Activated CD8-positive, alpha-beta memory T cell treated with anti-CD3 and anti-CD28 coated beads, Interleukin-2, amount 50 U/mL, for 24 hours (primary cell): ENCODE measurements around the gene RAPGEF1.
"Not testable (repeated sequence)": the region's sequence is repeated elsewhere in the genome, so short reads cannot be mapped to it uniquely, and the experiment has no call there.

Source experiments
- DNase-seq: peaks from one replicate; pipeline ENCODE4 v3.0.0-alpha.2; 2020; ENCODE audit errors: extremely low read depth

RAPGEF1 gene

GRCh38 chr9:131739959-131740648 lies at the start of gene RAPGEF1:
TSS of gene RAPGEF1 (minus strand) at chr9:131740076. CDS start at chr9:131739830, 246 bp downstream.
- DNase-seq, result no peak

DNA sequence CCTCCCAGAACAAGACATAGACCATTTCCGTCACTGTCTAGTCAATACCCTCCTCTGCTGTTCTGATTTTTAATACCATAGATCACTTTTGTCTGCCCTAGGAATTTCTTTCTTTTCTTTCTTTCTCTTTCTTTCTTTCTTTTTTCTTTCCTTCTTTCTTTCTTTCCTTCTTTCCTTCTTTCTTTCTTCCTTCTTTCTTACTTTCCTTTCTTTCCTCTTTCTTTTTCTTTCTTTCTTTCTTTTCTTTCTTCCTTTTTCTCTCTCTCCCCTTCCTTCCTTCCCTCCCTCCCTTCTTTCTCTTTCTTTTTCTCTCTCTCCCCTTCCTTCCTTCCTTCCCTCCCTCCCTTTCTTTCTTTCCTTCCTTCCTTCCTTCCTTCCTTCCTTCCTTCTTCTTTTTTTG lies 49.0 kb upstream of the RAPGEF1 start:
- DNase-seq, result no peak

DNA sequence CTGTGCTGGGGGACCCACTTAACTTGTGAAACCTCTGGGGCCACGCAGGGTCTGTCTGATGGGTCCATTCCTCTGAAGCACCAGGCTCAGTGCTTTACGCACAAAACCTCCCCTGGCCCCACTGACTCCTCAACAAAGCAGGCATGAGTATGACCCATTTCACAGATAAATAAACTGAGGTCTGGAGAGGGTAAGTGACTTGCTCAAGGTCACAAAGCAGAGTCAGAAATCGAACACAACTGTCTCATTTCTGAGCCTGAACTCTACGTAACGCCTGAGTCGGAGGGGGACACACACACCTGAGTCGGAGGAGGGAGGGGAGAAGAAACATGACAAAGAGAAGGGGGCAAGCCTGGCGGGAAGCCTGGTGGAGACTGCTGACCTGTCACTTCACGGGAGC lies 48.0 kb upstream of the RAPGEF1 start:
- DNase-seq, result no peak

- DNase-seq, result no peak
Observed at GRCh38 chr9:131784748-131785501, 45.0 kb upstream of the RAPGEF1 start.

DNA sequence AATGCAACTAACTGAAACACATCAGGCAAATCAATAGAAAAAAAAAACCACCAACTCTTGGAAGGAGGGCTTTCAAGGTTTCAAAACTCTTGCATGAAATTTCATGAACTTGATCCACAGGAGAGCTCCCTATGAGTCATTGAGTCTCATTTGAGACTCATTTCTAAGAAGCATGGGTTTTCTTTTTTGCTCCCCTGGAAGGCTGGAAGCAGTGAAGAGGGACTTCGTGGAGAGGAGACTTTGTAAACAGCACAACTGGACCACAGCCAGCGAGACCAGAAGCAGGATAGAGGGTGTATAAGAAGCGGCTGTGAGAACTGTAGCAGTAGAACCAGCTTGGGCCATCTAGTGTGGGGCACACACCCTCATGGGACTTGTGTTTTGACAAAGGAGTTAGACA lies 41.2 kb upstream of the RAPGEF1 start:
- no peak for DNase-seq

DNA sequence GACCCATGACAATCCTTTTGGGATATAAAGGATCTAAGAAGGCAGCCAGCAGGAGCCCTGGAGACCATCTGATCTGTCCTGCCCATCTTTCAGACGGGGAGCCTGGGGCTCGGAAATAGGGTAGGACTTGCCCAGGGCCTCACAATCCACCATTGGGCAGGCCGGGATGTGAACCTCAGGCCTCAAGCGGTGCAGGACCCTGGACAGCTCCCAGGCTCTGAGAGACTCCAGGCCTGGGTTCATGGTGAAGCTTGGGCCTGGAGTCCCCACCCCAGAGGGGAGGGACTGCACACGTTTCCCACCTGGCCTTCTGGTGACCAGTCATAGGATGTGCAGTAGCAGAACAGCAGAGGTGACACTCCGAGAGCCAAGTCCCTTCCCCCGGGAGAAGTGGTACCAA lies 36.6 kb upstream of the RAPGEF1 start:
- DNase-seq, result no peak

DNA sequence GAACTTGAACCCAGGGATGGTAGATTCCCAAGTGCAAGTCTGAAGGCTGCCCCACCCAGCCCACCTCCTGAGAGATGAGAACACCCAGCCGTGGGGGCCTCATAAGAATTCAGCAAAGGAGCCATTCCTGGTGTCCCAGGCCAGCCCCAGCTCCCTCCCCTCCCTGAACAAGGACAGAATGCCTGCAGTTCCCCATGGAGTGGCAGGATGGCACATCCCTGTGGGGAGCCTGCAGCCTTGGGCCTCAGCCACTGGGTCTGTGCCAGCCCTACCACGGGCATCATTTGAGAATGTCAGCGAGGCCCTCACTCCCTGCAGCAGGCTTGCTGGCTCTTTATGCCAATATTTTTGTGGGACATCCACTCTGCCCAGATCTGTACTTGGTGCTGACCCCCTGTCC lies 36.2 kb upstream of the RAPGEF1 start:
- no peak for DNase-seq

- no peak for DNase-seq
Observed at GRCh38 chr9:131774636-131775035, 34.8 kb upstream of the RAPGEF1 start.

DNA sequence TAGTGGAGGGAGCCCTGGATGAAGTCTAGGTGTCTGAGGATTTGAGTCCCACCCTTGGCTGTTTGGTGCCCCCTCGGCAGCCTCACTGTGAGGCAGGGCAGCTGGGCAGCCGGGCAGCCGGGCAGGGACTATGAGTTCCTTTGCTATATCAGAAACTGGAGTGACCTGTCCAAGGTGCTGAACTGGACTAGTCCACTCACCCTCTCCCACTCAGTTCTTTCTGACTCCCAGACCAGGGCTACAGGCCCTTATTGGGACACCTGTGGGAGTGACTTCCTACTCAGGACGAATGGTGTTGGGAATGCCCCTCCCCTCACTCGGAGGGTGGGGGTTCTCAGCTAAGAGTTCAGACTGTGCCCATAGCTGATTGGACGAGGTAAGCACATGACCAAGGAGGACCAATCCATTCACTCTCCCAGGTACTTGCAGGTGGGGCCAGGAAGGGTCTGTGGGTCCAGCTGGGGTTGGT lies 34.1 kb upstream of the RAPGEF1 start:
- no peak for DNase-seq

GRCh38 chr9:131772940-131773339 lies 33.1 kb upstream of the RAPGEF1 start:
- no peak for DNase-seq

GRCh38 chr9:131771646-131772045 lies 31.8 kb upstream of the RAPGEF1 start:
- no peak for DNase-seq

GRCh38 chr9:131769361-131769760 lies 29.5 kb upstream of the RAPGEF1 start:
- no peak for DNase-seq

DNA sequence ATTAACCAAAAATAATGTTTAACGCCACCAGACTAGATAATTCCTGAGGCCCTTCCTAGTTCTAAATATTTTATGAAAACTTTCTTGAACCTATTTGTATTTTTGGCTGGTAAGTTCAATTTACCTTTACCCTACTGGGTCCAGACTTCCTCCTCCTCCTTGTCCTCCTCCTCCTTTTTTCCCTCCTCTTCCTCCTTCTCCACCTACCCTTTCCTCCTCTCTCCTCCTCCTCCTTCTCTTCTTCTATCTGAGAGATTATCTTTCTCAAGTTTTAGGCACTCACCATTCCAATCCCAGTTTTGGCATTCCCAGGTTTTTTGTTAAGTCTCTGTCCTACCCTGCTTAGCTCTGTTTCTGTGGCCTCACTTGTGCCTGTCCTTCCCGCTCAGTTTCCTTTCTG lies 24.7 kb upstream of the RAPGEF1 start:
- DNase-seq, result no peak

DNA sequence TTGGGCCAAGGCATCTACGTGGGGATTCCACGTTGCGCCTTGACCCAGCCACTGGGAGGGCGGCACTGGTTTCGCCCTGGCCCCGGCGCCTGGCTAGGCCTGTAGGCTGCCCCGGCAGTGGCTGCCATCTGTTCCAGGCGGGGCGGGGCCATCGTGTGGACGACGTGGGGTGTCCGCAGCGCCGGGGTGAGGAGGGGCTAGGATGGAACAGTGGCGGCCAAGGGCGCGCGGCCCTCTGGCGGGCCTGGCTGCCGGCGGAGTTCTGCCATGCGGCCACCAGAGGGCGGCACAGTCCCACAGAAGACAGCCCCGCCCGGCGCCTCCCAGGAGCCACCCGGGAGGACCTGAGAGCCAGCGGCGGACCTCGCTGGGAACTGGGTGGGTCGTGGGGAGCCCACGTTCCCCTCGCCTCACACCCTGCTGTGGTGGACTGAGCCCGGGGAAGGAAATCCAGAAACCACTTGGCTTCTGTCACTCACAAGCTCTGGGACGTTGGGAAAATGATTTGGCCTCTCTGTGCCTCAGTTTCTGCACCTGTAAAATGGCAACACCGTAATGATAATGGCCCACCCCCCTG lies 22.6 kb upstream of the RAPGEF1 start:
- peak; percentile 32 for DNase-seq

- no peak for DNase-seq
Observed at GRCh38 chr9:131759017-131759647, 19.3 kb upstream of the RAPGEF1 start.

GRCh38 chr9:131757549-131757948 lies 17.7 kb upstream of the RAPGEF1 start:
- DNase-seq, result no peak

DNA sequence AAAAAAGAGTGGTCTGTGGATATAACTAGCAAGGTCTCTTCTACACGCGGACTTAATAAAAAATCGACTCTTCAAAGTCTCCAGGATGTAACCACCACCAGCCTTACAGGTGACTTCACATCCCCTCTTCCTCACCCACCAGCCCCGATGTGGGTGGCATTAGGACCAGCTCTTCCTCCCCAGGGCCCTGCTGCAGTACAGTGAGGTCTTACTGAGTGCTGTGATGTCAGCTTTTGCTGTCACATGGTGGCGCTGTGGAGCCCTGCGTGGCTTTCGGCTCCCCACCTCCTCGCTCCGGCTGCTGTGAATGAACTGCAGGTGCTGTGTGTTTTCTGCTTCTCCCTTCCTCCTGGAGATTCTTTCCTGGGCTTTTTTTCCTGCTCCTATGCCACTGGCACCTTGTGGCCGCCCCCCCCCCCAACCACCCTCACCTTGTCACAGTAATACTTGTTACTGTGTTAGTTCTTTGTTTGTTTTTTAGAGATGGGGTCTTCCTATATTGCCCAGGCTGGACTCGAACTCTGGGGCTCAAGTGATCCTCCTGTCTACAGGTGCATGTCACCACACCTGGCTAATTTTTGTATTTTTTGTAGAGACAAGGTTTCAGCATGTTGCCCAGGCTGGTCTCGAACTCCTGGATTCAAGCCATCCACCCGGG lies 15.8 kb upstream of the RAPGEF1 start:
- DNase-seq, result peak; percentile 64

- no peak for DNase-seq
Observed at GRCh38 chr9:131754846-131755245, 15.0 kb upstream of the RAPGEF1 start.

- DNase-seq, result not testable (repeated sequence)
Observed at GRCh38 chr9:131753751-131754150, 13.9 kb upstream of the RAPGEF1 start.

DNA sequence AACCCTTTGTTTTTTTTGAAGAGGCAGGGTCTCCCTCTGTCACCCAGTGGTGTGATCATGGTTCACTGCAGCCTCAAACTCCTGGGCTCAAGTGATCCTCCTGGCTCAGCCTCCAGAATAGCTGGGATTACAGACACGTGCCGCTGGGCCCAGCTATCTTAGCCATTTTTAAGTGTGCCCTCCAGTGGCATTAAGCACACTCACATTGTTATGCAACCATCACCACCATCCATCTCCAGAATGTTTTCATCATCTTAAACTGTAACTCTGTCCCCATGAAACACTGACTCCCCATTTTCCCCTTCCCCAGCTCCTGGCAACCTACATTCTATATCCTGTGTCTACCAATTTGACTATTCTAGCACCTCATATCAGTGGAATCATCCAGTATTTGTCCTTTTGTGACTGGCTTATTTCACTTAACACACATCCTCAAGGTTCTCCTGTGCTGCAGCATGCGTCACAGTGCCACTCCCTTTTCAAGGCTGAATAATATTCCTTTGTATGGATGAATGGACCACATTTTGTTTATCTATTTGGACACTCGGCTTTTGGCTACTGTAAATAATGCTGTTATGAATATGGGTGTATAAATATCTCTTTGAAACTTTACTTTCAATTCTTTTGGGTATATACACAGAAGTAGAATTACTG lies 12.5 kb upstream of the RAPGEF1 start:
- DNase-seq, result no peak

DNA sequence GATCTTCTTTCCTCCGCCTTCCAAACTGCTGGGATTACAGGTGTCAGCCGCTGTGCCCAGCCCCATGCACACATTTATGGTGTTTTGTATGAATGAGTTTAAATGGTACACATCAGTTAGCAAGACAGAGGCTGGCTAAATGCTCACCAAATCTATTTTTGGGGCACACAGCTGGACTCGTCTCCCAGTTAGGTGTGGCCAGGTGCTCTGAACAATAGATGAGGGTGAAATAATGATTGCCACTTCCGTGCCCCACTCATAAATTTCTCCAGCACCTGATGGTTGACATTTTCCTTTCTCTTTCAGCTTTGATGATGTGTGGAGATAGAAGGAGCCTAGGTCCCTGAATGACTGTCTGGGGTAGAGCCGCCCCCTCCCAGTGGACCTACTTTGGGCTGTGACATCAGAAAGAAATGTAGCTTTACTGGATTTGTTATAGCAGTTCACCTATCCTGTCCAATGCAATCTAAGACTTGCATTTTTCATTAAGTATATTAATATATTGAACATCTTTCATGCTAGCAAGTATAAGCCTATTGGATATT lies 8.6 kb upstream of the RAPGEF1 start:
- DNase-seq, result no peak
